HCT116 (cell line): ENCODE measurements around the gene FOXD3. TPM values are rescaled to one million over a fixed set of nuclear protein-coding genes. Genes with fewer than 3 reads are reported as not detected.

Source experiments
- ATAC-seq: fragments of 200-7000 bp; cut with Tn5 transposase; 2 replicates; pipeline ENCODE4 v1.9.1; 2020; ENCODE audit warnings: mild to moderate bottlenecking, moderate library complexity
- BruUV-seq: library from RNA; stranded (reverse); fragments of 400-500 nt; replicated peaks from 2 replicates; lab custom pipeline; 2021; lab: Mats Ljungman, UMichigan
- CTCF ChIA-PET: fragments of 300-600 bp; sonication (Branson Sonifier 250); formaldehyde crosslinking; loops from one replicate; lab custom pipeline; 2021; ENCODE audit warnings: antibody characterized with exemption; lab: Charles Lee
- POLR2A ChIA-PET: fragments of 300-600, 350-600 bp; sonication (Branson Sonifier 250); formaldehyde crosslinking; loops from one replicate; lab custom pipeline; 2021; ENCODE audit warnings: antibody characterized with exemption; lab: Charles Lee
- RAD21 ChIA-PET, 2 experiments: fragments of 300-600 bp; sonication (Branson Sonifier 250); formaldehyde crosslinking; loops; one replicate each; lab custom pipeline; 2023; ENCODE audit warnings: low total read pairs in 2 of 2; ENCODE audit not compliant: uncharacterized antibody in 2 of 2, unreplicated experiment in 2 of 2, low non-redundant PET in 1 of 2; lab: Charles Lee
- DNase-seq: peaks from one replicate; pipeline ENCODE4 v3.0.0-alpha.2; 2010; ENCODE audit warnings: low read depth, low spot score
- H2AFZ ChIP-seq: fragments of 200-600 bp; shearing (Covaris generic), sonication (generic); 2 replicates; pipeline ENCODE4 v1.6.1; 2017; ENCODE audit warnings: low read depth, mixed run types, mixed read lengths, antibody characterized with exemption, low read length; ENCODE audit not compliant: poor library complexity, severe bottlenecking
- H3K27ac ChIP-seq: 2 replicates; pipeline ENCODE4 v1.5.1; 2012; ENCODE audit warnings: low read depth, low read length
- H3K27me3 ChIP-seq: fragments of 200-600 bp; sonication (generic); 2 replicates; pipeline ENCODE4 v1.6.1; 2016; ENCODE audit warnings: mixed run types, low read length, mixed read lengths; ENCODE audit not compliant: insufficient read depth
- H3K36me3 ChIP-seq, 2 experiments: fragments of 200-500 bp in 1 of 2; fragments of 200-600 bp in 1 of 2; sonication (Bioruptor generic) in 1 of 2; sonication (generic) in 1 of 2; 2 replicates each; pipeline versions ENCODE4 v1.5.1 to v1.6.1; 2014 to 2016; ENCODE audit warnings: low read length in 2 of 2, inconsistent platforms in 1 of 2, mixed read lengths in 1 of 2, mixed run types in 1 of 2; ENCODE audit not compliant: insufficient read depth in 2 of 2, control insufficient read depth in 1 of 2
- H3K4me1 ChIP-seq, 2 experiments: fragments of 200-600 bp in 1 of 2; sonication (generic) in 1 of 2; 2 replicates each; pipeline versions ENCODE4 v1.5.1 to v1.6.1; 2012 to 2017; ENCODE audit warnings: low read length in 2 of 2, inconsistent platforms in 1 of 2, mild to moderate bottlenecking in 1 of 2, mixed read lengths in 1 of 2, mixed run types in 1 of 2, moderate library complexity in 1 of 2; ENCODE audit not compliant: insufficient read depth in 2 of 2, control insufficient read depth in 1 of 2
- H3K4me2 ChIP-seq: fragments of 200-600 bp; sonication (generic); 2 replicates; pipeline ENCODE4 v1.6.1; 2017; ENCODE audit warnings: mixed run types, low read length, mixed read lengths
- H3K4me3 ChIP-seq, 2 experiments: fragments of 200-600 bp in 1 of 2; sonication (generic) in 1 of 2; replicated peaks in 1 of 2; 2 replicates each; pipeline ENCODE4 v1.5.1; 2011 to 2016; ENCODE audit warnings: low read length in 2 of 2, control low read depth in 1 of 2, low read depth in 1 of 2, mild to moderate bottlenecking in 1 of 2, mixed read lengths in 1 of 2, mixed run types in 1 of 2
- H3K79me2 ChIP-seq: fragments of 200-600 bp; sonication (generic); 2 replicates; pipeline ENCODE4 v1.6.1; 2017; ENCODE audit warnings: mild to moderate bottlenecking, mixed run types, low read length, moderate library complexity, mixed read lengths; ENCODE audit not compliant: insufficient read depth
- H3K9ac ChIP-seq: fragments of 200-600 bp; sonication (generic); 2 replicates; pipeline ENCODE4 v1.6.1; 2016; ENCODE audit warnings: low read length, mixed read lengths
- H3K9me2 ChIP-seq: fragments of 200-600 bp; sonication (generic), shearing (Covaris generic); 2 replicates; pipeline ENCODE4 v1.6.1; 2017; ENCODE audit warnings: mixed run types, mild to moderate bottlenecking, moderate library complexity; ENCODE audit not compliant: insufficient read depth
- H3K9me3 ChIP-seq, 2 experiments: fragments of 200-500 bp in 1 of 2; fragments of 200-600 bp in 1 of 2; sonication (Bioruptor generic) in 1 of 2; sonication (generic) in 1 of 2; 2 replicates each; pipeline ENCODE4 v1.6.1; 2014 to 2017; ENCODE audit warnings: low read length in 2 of 2, mixed read lengths in 2 of 2, inconsistent platforms in 1 of 2, low read depth in 1 of 2, mild to moderate bottlenecking in 1 of 2, mixed run types in 1 of 2, moderate library complexity in 1 of 2; ENCODE audit not compliant: control insufficient read depth in 1 of 2, insufficient read depth in 1 of 2
- H4K20me1 ChIP-seq: fragments of 200-600 bp; sonication (generic), shearing (Covaris generic); 2 replicates; pipeline ENCODE4 v1.6.1; 2017; ENCODE audit warnings: mixed run types, mild to moderate bottlenecking, moderate library complexity; ENCODE audit not compliant: insufficient read depth
- EZH2 ChIP-seq: fragments of 200-600 bp; sonication (generic); IDR thresholded peaks from 2 replicates; pipeline ENCODE4 v1.6.1; 2017; ENCODE audit warnings: antibody characterized with exemption, mixed run types
- EZH2phosphoT487 ChIP-seq: fragments of 200-600 bp; IDR thresholded peaks from 2 replicates; pipeline ENCODE4 v1.6.1; 2018; ENCODE audit warnings: antibody characterized with exemption, borderline replicate concordance
- JUND ChIP-seq: IDR thresholded peaks from 2 replicates; pipeline ENCODE4 v1.6.1; 2012
- MAX ChIP-seq: IDR thresholded peaks from 2 replicates; pipeline ENCODE4 v1.6.1; 2012
- POLR2A ChIP-seq: IDR thresholded peaks from 2 replicates; pipeline ENCODE4 v1.7.0; 2011; ENCODE audit warnings: borderline replicate concordance; ENCODE audit not compliant: insufficient read depth, insufficient read length; ENCODE audit errors: extremely low read depth
- POLR2AphosphoS5 ChIP-seq: IDR thresholded peaks from 2 replicates; pipeline ENCODE4 v1.6.1; 2011; ENCODE audit warnings: mild to moderate bottlenecking, low read depth, low read length, moderate library complexity
- REST ChIP-seq: IDR thresholded peaks from 2 replicates; pipeline ENCODE4 v1.6.1; 2012; ENCODE audit warnings: low read depth
- SIN3A ChIP-seq: IDR thresholded peaks from 2 replicates; pipeline ENCODE4 v1.6.1; 2012; ENCODE audit warnings: low read depth
- SP1 ChIP-seq: IDR thresholded peaks from 2 replicates; pipeline ENCODE4 v1.6.1; 2012; ENCODE audit warnings: low read depth
- SRF ChIP-seq: IDR thresholded peaks from 2 replicates; pipeline ENCODE4 v1.6.1; 2012; ENCODE audit warnings: low read depth
- YY1 ChIP-seq: IDR thresholded peaks from 2 replicates; pipeline ENCODE4 v1.6.1; 2011; ENCODE audit warnings: low read length, low read depth, moderate library complexity, mild to moderate bottlenecking; ENCODE audit not compliant: insufficient replicate concordance; ENCODE audit errors: extremely low read depth
- ZFX ChIP-seq: fragments of 450-650 bp; IDR thresholded peaks from 2 replicates; pipeline ENCODE4 v1.6.1; 2017
- ZNF274 ChIP-seq: fragments of 200-500 bp; sonication (Bioruptor generic); IDR thresholded peaks from 2 replicates; pipeline ENCODE4 v1.6.1; 2014; ENCODE audit warnings: mild to moderate bottlenecking, low read depth, low read length, inconsistent platforms
- intact Hi-C: fragments of 100-400 bp; cut with micrococcal nuclease; formaldehyde crosslinking; loops from 2 replicates; pipeline ENCODE4 v1.10.0; 2022
- total RNA-seq: library from RNA; stranded (reverse); gene quantifications from one replicate; pipeline ENCODE4 v1.2.1, GENCODE V29; 2021; ENCODE audit not compliant: unreplicated experiment

Gene FOXD3
- total RNA-seq, 1 experiment from 2014 or later = 0.17 TPM

DNA sequence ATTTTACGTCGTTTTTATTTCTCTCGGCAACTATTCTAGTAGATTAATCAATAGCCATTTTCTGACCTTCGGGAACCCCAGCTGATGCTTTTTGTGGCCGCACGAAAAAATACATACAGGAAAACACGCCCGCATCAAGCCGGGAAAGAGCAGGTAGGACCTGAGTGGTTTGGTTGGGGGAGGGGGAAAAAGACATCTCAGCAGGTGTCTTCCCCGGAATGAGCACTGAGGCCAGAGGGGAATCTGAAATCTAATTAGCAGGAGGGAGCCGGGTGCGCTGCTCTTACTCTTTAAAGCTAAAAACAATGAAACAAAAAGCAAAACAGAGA, 618 bp upstream of the FOXD3 start:
- Histone ChIP-seq H3K4me1 (peaks cover 9 to 10% of the 10 kb centered on the region in 2 experiments), H3K27ac (no peak overlapping the region), H3K4me2 (peak overlapping the region; percentile 77), H3K79me2 (no peaks in the 10 kb centered on the region), H3K9me3 (no peaks in the 10 kb centered on the region), H3K9ac (peak overlapping the region; percentile 52), H3K27me3 (no peaks in the 10 kb centered on the region), H2AFZ (no peak overlapping the region), H3K9me2 (no peaks in the 10 kb centered on the region), H3K36me3 (no peaks in the 10 kb centered on the region), H4K20me1 (no peaks in the 10 kb centered on the region), H3K4me3 (peak overlapping the region; percentile 49 to 59)
- ChIA-PET CTCF (no interaction called here), POLR2A (no interaction called here), RAD21 (no interaction called here)
- TSS peak; percentile 85 for BruUV-seq
- DNase-seq (no peak), ATAC-seq (no peak)
- intact Hi-C loops = loop anchor here (10.0 kb wide), 1 partner anchor 923 kb away; no protein-coding TSS in a partner anchor
- TF ChIP-seq SIN3A (no peak), JUND (no peak), EZH2phosphoT487 (no peak), SRF (no peak), POLR2A (no peak), YY1 (no peak), ZFX (no peak), SP1 (no peak), EZH2 (no peak), POLR2AphosphoS5 (no peak), ZNF274 (no peak)

GRCh38 chr1:63322944-63323864, 837 bp downstream of the FOXD3 start:
- ATAC-seq (no peak), DNase-seq (no peak)
- H3K4me2 ChIP-seq = peak overlapping the region; percentile 77
- H3K36me3 ChIP-seq = no peaks in the 10 kb centered on the region
- no peaks in the 10 kb centered on the region for H3K9me3 ChIP-seq
- H3K27ac ChIP-seq = no peak overlapping the region
- H3K9me2 ChIP-seq = no peaks in the 10 kb centered on the region
- peaks cover 4 to 10% of the 10 kb centered on the region in 2 experiments for H3K4me1 ChIP-seq
- no peak overlapping the region for H3K4me3 ChIP-seq
- ChIA-PET RAD21 (no interaction called here), CTCF (no interaction called here), POLR2A (no interaction called here)
- intact Hi-C loops = loop anchor here (10.0 kb wide), 1 partner anchor 922 kb away; no protein-coding TSS in a partner anchor
- TF ChIP-seq ZNF274 = no peak
- TF ChIP-seq EZH2 = no peak
- TF ChIP-seq MAX = no peak
- no peak for TF ChIP-seq YY1
- TF ChIP-seq JUND = no peak
- no peak for TF ChIP-seq REST
- no TSS peak for BruUV-seq
- no peaks in the 10 kb centered on the region for H3K79me2 ChIP-seq
- H3K27me3 ChIP-seq = no peaks in the 10 kb centered on the region
- no peaks in the 10 kb centered on the region for H4K20me1 ChIP-seq
- no peak overlapping the region for H3K9ac ChIP-seq
- H2AFZ ChIP-seq = no peak overlapping the region
